H1 (cell line): Measurements from ENCODE around the gene AKT1. TPM values are rescaled to one million over a fixed set of nuclear protein-coding genes. Genes with fewer than 3 reads are reported as not detected.

Experiments
- HDAC6 ChIP-seq: IDR thresholded peaks from one replicate; pipeline ENCODE4 v1.7.1; 2012; ENCODE audit warnings: low read depth, mild to moderate bottlenecking, inconsistent platforms, low read length, moderate library complexity
- JUND ChIP-seq: IDR thresholded peaks from 2 replicates; pipeline ENCODE4 v1.6.1; 2011; ENCODE audit warnings: mild to moderate bottlenecking, improper control_type of control experiment, low read length
- RNF2 ChIP-seq: fragments of 200-900, 300-1000 bp; sonication (generic); IDR thresholded peaks from 2 replicates; pipeline ENCODE4 v1.7.1; 2016; ENCODE audit warnings: borderline replicate concordance, low read depth, mild to moderate bottlenecking, antibody characterized with exemption, low read length; ENCODE audit not compliant: poor library complexity, severe bottlenecking; ENCODE audit errors: missing control alignments
- RXRA ChIP-seq: IDR thresholded peaks from 2 replicates; pipeline ENCODE4 v1.6.1; 2011; ENCODE audit warnings: low read depth, mild to moderate bottlenecking, low read length, moderate library complexity; ENCODE audit not compliant: insufficient read depth
- polyA plus RNA-seq, 7 experiments: library from polyadenylated mRNA; depleted of rRNA in 3 of 7; stranded (reverse) in 5 of 7; unstranded in 2 of 7; fragments of >200 nt in 5 of 7; fragments of 200-250 nt in 2 of 7; gene quantifications; 1 replicate in 5 of 7; 2 replicates in 1 of 7; 4 replicates in 1 of 7; pipeline versions ENCODE4 v1.2.1 to v1.2.3, GENCODE V29; 2011 to 2013; ENCODE audit warnings: missing spikeins in 2 of 7, mixed read lengths in 2 of 7
- total RNA-seq: library from RNA; stranded (reverse); fragmentation: NEBNext Ultra II Directional; extraction: Animal tissue kit (Norgen Biotek cat#: 25700); gene quantifications from 2 replicates; pipeline ENCODE4 v1.2.1, GENCODE V29; 2021
- TF ChIP-seq, protein P1 (sequence below): IDR thresholded peaks from 2 replicates; pipeline ENCODE4 v1.6.1; 2012; ENCODE audit warnings: low read length, inconsistent platforms
- TF ChIP-seq, protein P2 (sequence below): IDR thresholded peaks from 2 replicates; pipeline ENCODE4 v1.6.1; 2012; ENCODE audit warnings: inconsistent platforms

AKT1 gene
- total and polyA plus RNA-seq, 2 of the 8 experiments (the other 6 are each of a cell fraction or from before 2014, with no cell fraction given) = 68.1 to 71.5 TPM

GRCh38 chr14:104756477-104757237 lies 38.9 kb downstream of the AKT1 start (continued):
- TF ChIP-seq, protein P1, sequence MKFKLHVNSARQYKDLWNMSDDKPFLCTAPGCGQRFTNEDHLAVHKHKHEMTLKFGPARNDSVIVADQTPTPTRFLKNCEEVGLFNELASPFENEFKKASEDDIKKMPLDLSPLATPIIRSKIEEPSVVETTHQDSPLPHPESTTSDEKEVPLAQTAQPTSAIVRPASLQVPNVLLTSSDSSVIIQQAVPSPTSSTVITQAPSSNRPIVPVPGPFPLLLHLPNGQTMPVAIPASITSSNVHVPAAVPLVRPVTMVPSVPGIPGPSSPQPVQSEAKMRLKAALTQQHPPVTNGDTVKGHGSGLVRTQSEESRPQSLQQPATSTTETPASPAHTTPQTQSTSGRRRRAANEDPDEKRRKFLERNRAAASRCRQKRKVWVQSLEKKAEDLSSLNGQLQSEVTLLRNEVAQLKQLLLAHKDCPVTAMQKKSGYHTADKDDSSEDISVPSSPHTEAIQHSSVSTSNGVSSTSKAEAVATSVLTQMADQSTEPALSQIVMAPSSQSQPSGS = no peak
- TF ChIP-seq, protein P2, sequence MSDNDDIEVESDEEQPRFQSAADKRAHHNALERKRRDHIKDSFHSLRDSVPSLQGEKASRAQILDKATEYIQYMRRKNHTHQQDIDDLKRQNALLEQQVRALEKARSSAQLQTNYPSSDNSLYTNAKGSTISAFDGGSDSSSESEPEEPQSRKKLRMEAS = no peak
- TF ChIP-seq JUND = no peak
- no peak for TF ChIP-seq HDAC6
- no peak for TF ChIP-seq RXRA
- TF ChIP-seq RNF2 = no peak
